ENCODE results near the gene PIPOX. TPM values are rescaled to one million over a fixed set of nuclear protein-coding genes. Genes with fewer than 3 reads are reported as not detected.

Gene PIPOX
- total RNA-seq, 1 donor from 2014 or later: 3.7 TPM

DNA sequence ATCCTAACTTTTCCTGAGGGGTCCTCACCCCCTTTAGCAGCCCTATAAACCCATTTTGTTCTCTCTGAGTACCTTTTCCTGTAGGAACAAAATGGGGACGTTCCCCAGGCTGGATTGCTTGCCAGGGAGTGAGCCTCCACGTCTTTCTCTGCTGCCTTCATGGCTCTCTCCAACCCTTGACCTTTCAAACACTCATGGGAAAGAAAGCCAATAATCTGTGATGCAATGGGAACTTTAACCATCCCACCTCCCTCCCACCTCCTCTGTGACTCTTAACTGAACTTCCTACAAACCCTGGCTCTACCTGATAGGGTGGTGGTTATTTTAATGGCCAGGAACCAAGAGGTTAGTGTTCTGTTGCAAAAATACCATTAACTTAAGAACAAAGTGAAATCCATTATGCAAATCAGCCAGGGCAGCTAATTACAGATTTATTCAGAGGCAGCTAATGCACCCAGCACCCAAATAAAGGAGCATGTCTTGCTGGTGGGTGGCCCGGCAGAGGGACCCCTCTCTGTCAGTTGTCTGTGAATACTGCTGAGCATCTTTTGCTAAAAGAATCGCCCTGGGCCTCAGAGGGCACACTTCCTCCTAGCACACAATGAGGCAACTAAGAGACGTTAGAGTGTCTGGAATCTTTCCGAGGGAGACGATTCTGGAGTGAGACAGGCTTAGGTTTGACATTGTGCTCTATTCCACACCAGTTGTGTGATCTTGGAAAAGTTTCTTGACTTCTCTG lies 3.0 kb downstream of the PIPOX start:
- Histone ChIP-seq H4K20me1 (ENCODE audit: low read depth) (no peaks in the 10 kb centered on the region), H3K9me3 (ENCODE audit: low read depth) (no peaks in the 10 kb centered on the region), H3K27me3 (no peaks in the 10 kb centered on the region), H3K36me3 (no peaks in the 10 kb centered on the region), H3K4me3 (no peak overlapping the region), H3K9ac (no peak overlapping the region), H3K79me2 (ENCODE audit: low read depth) (no peaks in the 10 kb centered on the region), H3K4me2 (no peak overlapping the region), H3K4me1 (peaks cover 35% of the 10 kb centered on the region), H2AFZ (replicated peaks) (no peak overlapping the region), H3K27ac (no peak overlapping the region), H3F3A (ENCODE audit: low read depth) (peaks cover 43% of the 10 kb centered on the region)
- no peak overlapping the region for H3K4me3 Mint-ChIP-seq
- TF ChIP-seq EZH2phosphoT487 (IDR thresholded peaks at IDR 0.05) (no peak), EZH2 (IDR thresholded peaks at IDR 0.05) (no peak)
- TF ChIP-seq, protein P1, sequence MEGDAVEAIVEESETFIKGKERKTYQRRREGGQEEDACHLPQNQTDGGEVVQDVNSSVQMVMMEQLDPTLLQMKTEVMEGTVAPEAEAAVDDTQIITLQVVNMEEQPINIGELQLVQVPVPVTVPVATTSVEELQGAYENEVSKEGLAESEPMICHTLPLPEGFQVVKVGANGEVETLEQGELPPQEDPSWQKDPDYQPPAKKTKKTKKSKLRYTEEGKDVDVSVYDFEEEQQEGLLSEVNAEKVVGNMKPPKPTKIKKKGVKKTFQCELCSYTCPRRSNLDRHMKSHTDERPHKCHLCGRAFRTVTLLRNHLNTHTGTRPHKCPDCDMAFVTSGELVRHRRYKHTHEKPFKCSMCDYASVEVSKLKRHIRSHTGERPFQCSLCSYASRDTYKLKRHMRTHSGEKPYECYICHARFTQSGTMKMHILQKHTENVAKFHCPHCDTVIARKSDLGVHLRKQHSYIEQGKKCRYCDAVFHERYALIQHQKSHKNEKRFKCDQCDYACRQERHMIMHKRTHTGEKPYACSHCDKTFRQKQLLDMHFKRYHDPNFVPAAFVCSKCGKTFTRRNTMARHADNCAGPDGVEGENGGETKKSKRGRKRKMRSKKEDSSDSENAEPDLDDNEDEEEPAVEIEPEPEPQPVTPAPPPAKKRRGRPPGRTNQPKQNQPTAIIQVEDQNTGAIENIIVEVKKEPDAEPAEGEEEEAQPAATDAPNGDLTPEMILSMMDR (IDR thresholded peaks at IDR 0.05): no peak
- H3K27me3 Mint-ChIP-seq (ENCODE audit: insufficient read depth, low read depth): peaks cover 57% of the 10 kb centered on the region
- no peaks in the 10 kb centered on the region for H3K36me3 Mint-ChIP-seq
- peaks cover 3% of the 10 kb centered on the region for H3K9me3 Mint-ChIP-seq
- peak overlapping the region; percentile 21 for H3K27ac Mint-ChIP-seq
- DNase-seq (ENCODE audit: low spot score): no peak
- peaks cover 73% of the 10 kb centered on the region for H3K4me1 Mint-ChIP-seq

DNA sequence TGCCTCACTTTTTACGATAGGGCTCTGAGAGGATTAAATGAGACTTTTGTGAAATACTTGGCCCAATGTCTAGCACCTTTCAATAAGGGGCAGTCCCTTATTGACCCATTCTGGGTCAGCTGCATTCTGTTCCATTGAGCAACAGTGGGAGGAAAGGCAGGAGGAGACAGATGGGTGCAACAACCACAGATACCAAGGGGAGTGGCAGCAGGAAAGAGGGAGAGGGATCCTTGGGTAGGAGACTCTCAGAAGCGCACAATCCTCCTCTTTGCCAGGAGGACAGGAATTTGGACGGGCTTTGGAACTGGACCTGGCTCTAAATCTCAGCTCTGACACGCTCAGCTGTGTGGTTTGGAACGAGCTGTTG lies 3.5 kb downstream of the PIPOX start:
- no peak overlapping the region for H3K4me3 Mint-ChIP-seq
- Histone ChIP-seq H3K9ac (no peak overlapping the region), H3F3A (ENCODE audit: low read depth) (peaks cover 38% of the 10 kb centered on the region), H3K9me3 (ENCODE audit: low read depth) (no peaks in the 10 kb centered on the region), H4K20me1 (ENCODE audit: low read depth) (no peaks in the 10 kb centered on the region), H3K4me3 (no peak overlapping the region), H3K36me3 (no peaks in the 10 kb centered on the region), H3K4me1 (peaks cover 39% of the 10 kb centered on the region), H3K79me2 (ENCODE audit: low read depth) (no peaks in the 10 kb centered on the region), H3K4me2 (no peak overlapping the region), H3K27ac (no peak overlapping the region), H3K27me3 (no peaks in the 10 kb centered on the region), H2AFZ (replicated peaks) (no peak overlapping the region)
- TF ChIP-seq EZH2phosphoT487 (IDR thresholded peaks at IDR 0.05) (no peak), EZH2 (IDR thresholded peaks at IDR 0.05) (no peak)
- TF ChIP-seq, protein P1 (IDR thresholded peaks at IDR 0.05): no peak
- peaks cover 76% of the 10 kb centered on the region for H3K4me1 Mint-ChIP-seq
- DNase-seq (ENCODE audit: low spot score): no peak
- peak overlapping the region; percentile 80 for H3K27ac Mint-ChIP-seq
- H3K9me3 Mint-ChIP-seq: peaks cover 3% of the 10 kb centered on the region
- no peaks in the 10 kb centered on the region for H3K36me3 Mint-ChIP-seq
- H3K27me3 Mint-ChIP-seq (ENCODE audit: insufficient read depth, low read depth): peaks cover 55% of the 10 kb centered on the region

DNA sequence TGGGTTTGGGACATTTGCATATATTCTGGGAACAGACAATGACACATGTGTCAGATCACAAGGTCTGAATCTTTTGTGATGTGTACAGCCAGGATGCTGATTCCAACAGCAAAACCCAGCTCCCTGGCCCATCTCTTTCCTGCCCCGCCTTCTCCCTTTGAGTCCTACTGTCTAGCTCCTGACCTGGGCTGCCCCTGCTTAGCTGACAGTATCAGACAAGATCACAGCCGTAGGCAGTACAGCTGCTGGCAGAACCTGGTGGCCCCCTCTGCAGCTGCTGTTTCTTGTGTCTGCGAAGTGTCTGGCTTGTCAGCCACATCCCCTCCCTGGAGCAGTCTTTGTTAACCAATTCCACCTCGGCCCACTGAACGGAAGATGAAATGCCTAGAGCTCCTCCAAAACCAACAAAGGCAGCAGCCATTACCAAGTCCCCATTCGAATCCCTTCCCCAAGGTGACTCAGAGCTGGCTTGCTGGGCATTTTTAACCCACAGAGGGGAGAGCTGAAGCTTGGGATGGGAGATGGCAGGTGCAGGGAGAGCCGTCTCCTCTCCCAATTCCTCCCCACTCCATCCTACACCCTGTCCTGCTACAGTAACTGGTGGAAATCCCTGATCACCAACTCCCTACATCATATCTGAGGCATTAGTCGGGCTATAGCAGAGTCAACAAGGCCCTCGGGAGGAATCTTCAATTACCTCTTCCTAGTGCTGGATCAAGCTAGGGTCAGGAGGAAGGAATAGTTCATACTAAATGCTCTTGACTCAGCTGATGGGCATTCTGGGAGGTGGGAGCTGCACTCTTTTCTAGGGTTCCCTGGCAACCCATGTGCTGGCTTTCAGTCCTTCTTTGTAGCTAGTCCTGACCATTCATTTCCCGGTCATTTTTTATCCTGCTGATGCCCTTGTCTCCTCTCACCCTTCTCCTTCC lies 5.8 kb downstream of the PIPOX start:
- Histone ChIP-seq H2AFZ (replicated peaks) (no peak overlapping the region), H3K9ac (no peak overlapping the region), H3K79me2 (ENCODE audit: low read depth) (no peaks in the 10 kb centered on the region), H3K36me3 (no peaks in the 10 kb centered on the region), H3K4me1 (peaks cover 25% of the 10 kb centered on the region), H3F3A (ENCODE audit: low read depth) (peaks cover 15% of the 10 kb centered on the region), H3K9me3 (ENCODE audit: low read depth) (no peaks in the 10 kb centered on the region), H3K4me3 (no peak overlapping the region), H3K4me2 (peak overlapping the region; percentile 36), H3K27me3 (no peaks in the 10 kb centered on the region), H4K20me1 (ENCODE audit: low read depth) (no peaks in the 10 kb centered on the region), H3K27ac (no peak overlapping the region)
- DNase-seq (ENCODE audit: low spot score): peak; percentile 65
- Mint-ChIP-seq H3K4me1 (peaks cover 66% of the 10 kb centered on the region), H3K27me3 (ENCODE audit: insufficient read depth, low read depth) (peaks cover 58% of the 10 kb centered on the region), H3K27ac (peak overlapping the region; percentile 29), H3K9me3 (peaks cover 3% of the 10 kb centered on the region), H3K4me3 (peak overlapping the region; percentile 75), H3K36me3 (no peaks in the 10 kb centered on the region)
- TF ChIP-seq, protein P1 (IDR thresholded peaks at IDR 0.05): no peak
- TF ChIP-seq EZH2 (IDR thresholded peaks at IDR 0.05) (no peak), EZH2phosphoT487 (IDR thresholded peaks at IDR 0.05) (no peak)
